Heart right ventricle (tissue), 16 donors: ENCODE results near the gene PSMD4. TPM values are rescaled to one million over a fixed set of nuclear protein-coding genes. Genes with fewer than 3 reads are reported as not detected.
A peak's percentile ranks its signal among the peaks of the same experiment; 100 is the strongest.

ENCODE experiments used
- ATAC-seq, 8 donors: fragments of 200-7000 bp; cut with Tn5 transposase; one replicate each; pipeline ENCODE4 v1.9.1; 2020; ENCODE audit warnings: mild to moderate bottlenecking in 8 of 8, moderate library complexity in 8 of 8, moderate number of reproducible peaks in 1 of 8
- DNase-seq, 2 donors: peaks; one replicate each; pipeline ENCODE4 v3.0.0-alpha.2; 2020
- H3K27ac ChIP-seq, 10 donors: fragments of 200-600 bp; sonication (generic) in 2 of 10; one replicate each; pipeline versions ENCODE4 v1.5.0 to v1.8.0; 2020 to 2022; ENCODE audit warnings: mild to moderate bottlenecking in 3 of 10
- H3K27me3 ChIP-seq, 7 donors: fragments of 200-600 bp; one replicate each; pipeline ENCODE4 v1.8.0; 2021 to 2022; ENCODE audit warnings: mild to moderate bottlenecking in 2 of 7
- H3K36me3 ChIP-seq, 9 donors: fragments of 200-600 bp; sonication (generic) in 1 of 9; one replicate each; pipeline versions ENCODE4 v1.5.0 to v1.8.0; 2020 to 2022; ENCODE audit warnings: mild to moderate bottlenecking in 2 of 9
- H3K4me1 ChIP-seq, 9 donors: fragments of 200-600 bp; sonication (generic) in 1 of 9; one replicate each; pipeline versions ENCODE4 v1.5.0 to v1.8.0; 2020 to 2022; ENCODE audit warnings: mild to moderate bottlenecking in 4 of 9
- H3K4me3 ChIP-seq, 10 donors: fragments of 200-600 bp; sonication (generic) in 2 of 10; one replicate each; pipeline versions ENCODE4 v1.5.0 to v1.8.0; 2020 to 2022; ENCODE audit warnings: mild to moderate bottlenecking in 7 of 10, moderate library complexity in 2 of 10
- H3K9me3 ChIP-seq, 11 donors: fragments of 200-600 bp in 10 of 11; sonication (generic) in 2 of 11; one replicate each; pipeline versions ENCODE4 v1.5.0 to v1.8.0; 2013 to 2022; ENCODE audit warnings: mild to moderate bottlenecking in 2 of 11, control low read depth in 1 of 11, moderate library complexity in 1 of 11
- CTCF ChIP-seq, 9 donors: fragments of 200-600 bp; sonication (generic) in 2 of 9; IDR thresholded peaks; one replicate each; pipeline versions ENCODE4 v1.5.0 to v1.8.0; 2021 to 2022; ENCODE audit warnings: antibody characterized with exemption in 9 of 9, mild to moderate bottlenecking in 5 of 9, moderate library complexity in 1 of 9
- WGBS, 2 donors: extraction: QIAGEN DNeasy Blood & Tissue Kit; methylation state at CpG; one replicate each; pipeline ENCODE4 v1.1.7; 2013; ENCODE audit warnings: inconsistent platforms in 1 of 2; 5-methylcytosine and 5-hydroxymethylcytosine counted together
- intact Hi-C, 10 donors: fragments of 100-400 bp; cut with DNase I; formaldehyde crosslinking; loops; one replicate each; pipeline versions ENCODE4 v1.11.1 to v1.14.2; 2022
- polyA plus RNA-seq, 2 donors: library from polyadenylated mRNA; stranded (reverse); fragments of 200-250 nt; gene quantifications; one replicate each; pipeline ENCODE4 v1.2.3, GENCODE V29; 2013
- total RNA-seq, 10 donors: library from RNA; stranded (reverse); fragmentation: NEBNext Ultra II Directional in 3 of 10; extraction: Animal tissue kit (Norgen Biotek cat#: 25700) in 3 of 10; gene quantifications; one replicate each; pipeline versions ENCODE4 v1.2.1 to v1.2.4, GENCODE V29; 2021 to 2023
- donor health status: Arrhythmogenic right ventricular cardiomyopathy.
- donor health status: ischemic (EF 13 %, LVEDD 7.1; RV severe dilation, severe dysfunction).
- donor health status: healthy with polysubstance abuse.
- donor health status: DM: no; HTN: yes; CAD: no.
- donor health status: DM: no; HTN: no; CAD: no.
- donor health status: ischemic (EF 25% LVEDD 6.9; RV normal size, moderate dysfunction).
- donor health status: ischemic (EF 25% LVEDD 5.7; RV mildly dilated, moderate dysfunction).
- donor health status: healthy.
- donor health status: DM: yes; HTN: yes; CAD: no.
- donor health status: Ischemic cardiomyopathy.
- donor health status: ischemic (EF 35%, LVEDD 5.7; RV mildly dilated, moderate dysfunction).
- donor health status: nonischemic (EF 11% LVEDD 7.7; RV severe dilation, severe dysfunction).
- donor health status: DM: yes; HTN: yes; CAD: no.
- donor health status: PGD.
- donor health status: ischemic (EF 29% LVEDD 5.4; RV normal size, mild dysfunction).
- donor health status: nonischemic (EF 23%, LVEDD 6.1; RV moderate dilation, normal function).

Gene PSMD4
- total and polyA plus RNA-seq, 12 donors, result 119 to 300 (median 151) TPM

GRCh38 chr1:151281969-151282882, 27.7 kb downstream of the PSMD4 start, which contains the start of gene ZNF687:
TSS of gene ZNF687 (plus strand) at chr1:151282299. CDS start at chr1:151286292, 3,993 bp downstream.
- intact Hi-C loops, result loop anchor here in 4 of 10 donors (1.0 to 10.0 kb wide), 7 partner anchors 28 to 117 kb away; partner anchors contain the start of genes PI4KB (in 2 of the 4), PSMB4 (in 2 of the 4), PIP5K1A (in 1 of the 4) and PSMD4 (in 1 of the 4)
- Histone ChIP-seq H3K4me1 (peaks cover 0 to 36% (median 20%) of the 10 kb centered on the region in 9 donors), H3K27me3 (no peaks in the 10 kb centered on the region), H3K27ac (peak within 1 kb of the TSS; percentile 94 to 99 (median 97)), H3K9me3 (no peaks in the 10 kb centered on the region), H3K36me3 (peaks cover 0 to 26% (median 17%) of the 10 kb centered on the region in 9 donors), H3K4me3 (peak within 1 kb of the TSS; percentile 73 to 96 (median 86))
- peak in 1 of 9 donors; percentile 13 for TF ChIP-seq CTCF (IDR thresholded peaks at IDR 0.05)
- peak; percentile 90 to 96 (median 94) for ATAC-seq
- 0 to 1% methylated on average over 72 to 74 of the region's 74 CpGs for WGBS, 2 donors
- peak; percentile 100 for DNase-seq

- Histone ChIP-seq H3K4me1 (peaks cover 0 to 30% (median 20%) of the 10 kb centered on the region in 9 donors), H3K4me3 (peak overlapping the region; percentile 73 to 96 (median 86)), H3K9me3 (no peaks in the 10 kb centered on the region), H3K27me3 (no peaks in the 10 kb centered on the region), H3K36me3 (peaks cover 0 to 35% (median 25%) of the 10 kb centered on the region in 9 donors), H3K27ac (peak overlapping the region; percentile 94 to 99 (median 97))
- ATAC-seq (peak in 2 of 8 donors; percentile 0 to 15), DNase-seq (peak in 1 of 2 donors; percentile 32)
- TF ChIP-seq CTCF (IDR thresholded peaks at IDR 0.05), result no peak
- intact Hi-C loops, result loop anchor here in 3 of 10 donors (5.0 to 10.0 kb wide), 3 partner anchors 44 to 114 kb away; partner anchors contain the start of genes PI4KB (in 1 of the 3), PSMB4 (in 1 of the 3) and RFX5 (in 1 of the 3)
- 9 to 11% methylated on average over 44 of the region's 44 CpGs for WGBS, 2 donors
Measured at GRCh38 chr1:151282883-151283725, 28.6 kb downstream of the PSMD4 start.

GRCh38 chr1:151284013-151284577, 29.6 kb downstream of the PSMD4 start:
- peak overlapping the region in 6 of 10 donors; percentile 73 to 93 (median 84) for H3K4me3 ChIP-seq
- H3K36me3 ChIP-seq, result peaks cover 0 to 45% (median 31%) of the 10 kb centered on the region in 9 donors
- peak overlapping the region in 6 of 10 donors; percentile 94 to 99 (median 96) for H3K27ac ChIP-seq
- H3K4me1 ChIP-seq, result peaks cover 0 to 30% (median 20%) of the 10 kb centered on the region in 9 donors
- no peaks in the 10 kb centered on the region for H3K9me3 ChIP-seq
- ATAC-seq, result no peak
- DNase-seq, result no peak
- WGBS, 2 donors, result 67 to 72% methylated on average over 2 of the region's 2 CpGs
- H3K27me3 ChIP-seq, result no peaks in the 10 kb centered on the region
- intact Hi-C loops, result loop anchor here in 3 of 10 donors (5.0 to 10.0 kb wide), 3 partner anchors 43 to 113 kb away; partner anchors contain the start of genes PI4KB (in 1 of the 3), PSMB4 (in 1 of the 3) and RFX5 (in 1 of the 3)
- TF ChIP-seq CTCF (IDR thresholded peaks at IDR 0.05), result no peak
